Retinal pigment epithelial cell (primary cell): Measurements from ENCODE around the gene HPCA.

Experiments used
- DNase-seq: peaks from one replicate; pipeline ENCODE4 v3.0.0-alpha.2; 2010; ENCODE audit warnings: low read depth
- H3K4me3 ChIP-seq: 2 replicates; pipeline ENCODE4 v1.5.1; 2011; ENCODE audit warnings: mild to moderate bottlenecking, low read length, control low read depth, moderate library complexity
- TF ChIP-seq, protein P1 (sequence below): conservative IDR thresholded peaks from 2 replicates; pipeline ENCODE4 v1.5.1; 2011; ENCODE audit warnings: low read depth, low read length, control low read depth, inconsistent platforms

Gene HPCA

GRCh38 chr1:32918179-32918578 is 31.9 kb downstream of the HPCA start:
- DNase-seq: no peak
- no peak overlapping the region for H3K4me3 ChIP-seq
- TF ChIP-seq, protein P1, sequence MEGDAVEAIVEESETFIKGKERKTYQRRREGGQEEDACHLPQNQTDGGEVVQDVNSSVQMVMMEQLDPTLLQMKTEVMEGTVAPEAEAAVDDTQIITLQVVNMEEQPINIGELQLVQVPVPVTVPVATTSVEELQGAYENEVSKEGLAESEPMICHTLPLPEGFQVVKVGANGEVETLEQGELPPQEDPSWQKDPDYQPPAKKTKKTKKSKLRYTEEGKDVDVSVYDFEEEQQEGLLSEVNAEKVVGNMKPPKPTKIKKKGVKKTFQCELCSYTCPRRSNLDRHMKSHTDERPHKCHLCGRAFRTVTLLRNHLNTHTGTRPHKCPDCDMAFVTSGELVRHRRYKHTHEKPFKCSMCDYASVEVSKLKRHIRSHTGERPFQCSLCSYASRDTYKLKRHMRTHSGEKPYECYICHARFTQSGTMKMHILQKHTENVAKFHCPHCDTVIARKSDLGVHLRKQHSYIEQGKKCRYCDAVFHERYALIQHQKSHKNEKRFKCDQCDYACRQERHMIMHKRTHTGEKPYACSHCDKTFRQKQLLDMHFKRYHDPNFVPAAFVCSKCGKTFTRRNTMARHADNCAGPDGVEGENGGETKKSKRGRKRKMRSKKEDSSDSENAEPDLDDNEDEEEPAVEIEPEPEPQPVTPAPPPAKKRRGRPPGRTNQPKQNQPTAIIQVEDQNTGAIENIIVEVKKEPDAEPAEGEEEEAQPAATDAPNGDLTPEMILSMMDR: no peak

DNA sequence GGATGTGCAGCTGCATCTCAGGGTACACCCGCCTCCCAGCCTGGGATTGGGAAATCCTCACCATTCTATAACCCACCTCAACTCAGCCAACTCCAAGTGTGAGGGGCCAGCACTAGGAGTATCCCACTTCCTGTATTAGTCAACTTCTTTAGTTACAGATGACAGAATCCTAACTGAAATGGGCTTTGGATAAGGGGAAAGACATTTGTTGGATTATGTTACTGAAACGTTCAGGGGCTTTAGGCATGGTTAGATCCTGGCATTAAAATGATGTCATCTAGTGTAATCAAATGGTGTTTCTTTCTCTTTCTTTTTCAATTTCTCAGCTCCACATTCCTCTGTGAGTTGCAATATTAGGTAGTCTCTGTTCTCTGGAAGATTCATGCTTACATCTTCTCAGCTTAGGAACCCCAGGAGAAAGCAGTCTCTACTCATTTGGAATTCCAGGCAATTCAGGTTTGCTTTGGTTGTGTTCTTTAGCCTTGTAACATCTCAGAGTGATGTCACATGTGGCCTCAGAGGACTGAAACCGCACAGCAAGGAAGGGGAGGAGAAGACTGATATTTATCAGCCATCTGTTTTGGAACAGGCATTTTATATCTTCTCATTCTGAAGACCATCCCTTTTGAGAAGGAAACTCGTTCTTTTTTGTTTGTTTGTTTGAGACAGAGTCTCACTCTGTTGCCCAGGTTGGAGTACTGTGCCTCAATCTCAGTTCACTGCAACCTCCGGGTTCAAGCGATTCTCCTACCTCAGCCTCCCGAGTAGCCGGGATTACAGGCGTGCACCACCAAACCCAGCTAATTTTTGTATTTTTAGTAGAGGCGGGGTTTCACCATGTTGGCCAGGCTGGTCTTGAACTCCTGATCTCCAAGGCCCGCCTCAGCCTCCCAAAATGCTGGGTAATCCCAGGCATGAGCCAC is 33.8 kb downstream of the HPCA start:
- TF ChIP-seq, protein P1: no peak
- DNase-seq: no peak
- no peak overlapping the region for H3K4me3 ChIP-seq

GRCh38 chr1:32920833-32921232 is 34.5 kb downstream of the HPCA start:
- no peak overlapping the region for H3K4me3 ChIP-seq
- no peak for DNase-seq
- TF ChIP-seq, protein P1: no peak

DNA sequence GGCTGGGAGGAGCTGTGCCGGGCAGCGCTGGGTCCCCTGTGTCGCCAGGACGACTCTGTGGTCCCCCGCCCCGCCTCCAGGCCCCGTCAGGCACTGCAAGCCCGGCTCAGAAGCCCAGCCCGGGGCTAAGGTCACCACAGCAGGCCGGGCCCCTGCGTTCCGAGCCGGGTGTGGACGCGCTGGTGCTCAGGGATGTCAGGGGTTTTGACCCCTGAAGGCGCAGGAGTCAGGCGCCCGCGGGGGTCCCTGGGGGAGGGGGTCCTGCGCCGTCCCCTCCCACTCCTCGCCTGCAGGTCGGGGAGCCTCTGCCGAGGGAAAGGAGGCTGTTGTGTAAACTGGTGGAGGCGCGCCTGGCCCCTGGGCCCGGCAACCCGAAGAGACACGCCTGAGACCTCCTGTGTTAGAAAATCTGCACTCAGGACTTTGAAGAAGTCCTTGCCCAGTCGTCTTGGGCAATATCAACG is 38.6 kb downstream of the HPCA start:
- TF ChIP-seq, protein P1: no peak
- no peak overlapping the region for H3K4me3 ChIP-seq
- no peak for DNase-seq

DNA sequence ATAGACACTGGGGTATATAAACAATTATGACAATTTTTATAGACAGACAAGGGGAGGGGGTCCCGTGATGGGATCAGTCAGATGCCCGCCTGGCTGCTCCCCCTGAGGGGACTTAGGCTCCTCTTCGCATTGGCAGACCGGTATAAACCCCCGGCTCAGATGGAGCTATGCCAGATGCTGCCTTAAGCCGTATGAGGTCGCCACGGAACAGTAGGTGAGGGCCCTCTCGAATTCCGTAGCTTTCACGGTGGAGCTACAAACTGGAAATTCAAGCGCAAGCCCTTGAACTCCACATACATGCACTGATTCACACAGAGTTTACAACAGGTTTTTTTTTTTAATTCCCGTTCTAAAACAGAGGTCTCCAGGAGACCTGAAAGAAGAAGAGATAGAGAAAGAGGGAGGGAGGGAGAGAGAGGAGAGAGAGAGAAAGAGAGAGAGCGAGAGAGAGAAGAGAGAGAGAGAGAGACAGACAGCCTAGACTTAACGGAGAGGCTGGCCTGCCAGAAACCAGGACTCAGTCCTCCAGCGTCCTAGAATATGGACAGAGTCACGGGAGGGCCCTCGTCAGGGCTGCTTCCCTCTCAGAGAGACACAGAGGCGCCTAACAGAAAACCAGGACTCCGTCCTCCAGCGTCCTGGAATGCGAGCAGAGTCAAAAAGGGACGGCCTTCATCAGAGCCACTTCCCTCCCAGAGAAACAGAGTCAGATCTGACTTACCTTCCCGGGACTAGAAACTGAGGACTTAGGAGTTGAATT is 39.3 kb downstream of the HPCA start:
- no peak overlapping the region for H3K4me3 ChIP-seq
- TF ChIP-seq, protein P1: peak; percentile 15
- DNase-seq: no peak

GRCh38 chr1:32926562-32926961 is 40.3 kb downstream of the HPCA start:
- H3K4me3 ChIP-seq: no peak overlapping the region
- no peak for DNase-seq
- TF ChIP-seq, protein P1: no peak

GRCh38 chr1:32927441-32927840 is 41.1 kb downstream of the HPCA start:
- TF ChIP-seq, protein P1: no peak

More at GRCh38 chr1:32927441-32927840, 41.1 kb downstream of the HPCA start:
- no peak overlapping the region for H3K4me3 ChIP-seq
- DNase-seq: no peak
